GM12801 (cell line): Measurements from ENCODE around the gene OXSR1.

ENCODE experiments used
- CTCF ChIP-seq: IDR thresholded peaks from one replicate; pipeline ENCODE4 v1.5.1; 2011; ENCODE audit warnings: control low read depth; ENCODE audit not compliant: insufficient read length; ENCODE audit errors: extremely low read depth

Gene OXSR1

GRCh38 chr3:38169027-38169317, 3.6 kb downstream of the OXSR1 start:
- TF ChIP-seq CTCF: no peak

GRCh38 chr3:38170722-38171121, 5.4 kb downstream of the OXSR1 start:
- no peak for TF ChIP-seq CTCF

GRCh38 chr3:38171622-38172021, 6.3 kb downstream of the OXSR1 start:
- no peak for TF ChIP-seq CTCF

GRCh38 chr3:38173834-38174418, 8.6 kb downstream of the OXSR1 start:
- no peak for TF ChIP-seq CTCF

GRCh38 chr3:38177181-38177580, 11.8 kb downstream of the OXSR1 start:
- no peak for TF ChIP-seq CTCF

GRCh38 chr3:38186781-38187180, 21.4 kb downstream of the OXSR1 start:
- TF ChIP-seq CTCF: no peak

- TF ChIP-seq CTCF: no peak
Observed at GRCh38 chr3:38190481-38190881, 25.1 kb downstream of the OXSR1 start.

- no peak for TF ChIP-seq CTCF
Observed at GRCh38 chr3:38203690-38204089, 38.4 kb downstream of the OXSR1 start.
